ENCODE results near the gene FBH1.
"Not testable (repeated sequence)": the region's sequence is repeated elsewhere in the genome, so short reads cannot be mapped to it uniquely, and the experiment has no call there.

The FBH1 gene

DNA sequence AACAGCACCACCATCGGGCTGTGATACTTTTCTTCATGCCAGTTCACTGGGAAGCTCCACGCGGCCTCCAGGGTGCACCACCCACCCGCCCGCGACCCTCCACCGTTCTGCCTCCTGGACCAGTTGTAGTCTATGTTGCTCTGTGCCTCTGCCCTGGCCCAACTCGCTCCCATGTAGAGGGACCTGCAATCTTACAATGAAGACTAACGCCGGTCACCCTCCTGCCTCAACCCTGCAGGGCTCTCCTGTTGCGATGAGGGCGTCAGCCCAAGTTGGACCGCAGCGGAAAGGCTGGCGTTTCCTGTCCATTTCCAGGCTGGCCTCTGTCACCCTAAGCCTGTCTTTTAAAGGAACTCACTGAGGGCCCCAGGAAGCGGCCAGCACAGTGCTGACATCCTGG lies 52.4 kb downstream of the FBH1 start:
- no peak for DNase-seq

DNA sequence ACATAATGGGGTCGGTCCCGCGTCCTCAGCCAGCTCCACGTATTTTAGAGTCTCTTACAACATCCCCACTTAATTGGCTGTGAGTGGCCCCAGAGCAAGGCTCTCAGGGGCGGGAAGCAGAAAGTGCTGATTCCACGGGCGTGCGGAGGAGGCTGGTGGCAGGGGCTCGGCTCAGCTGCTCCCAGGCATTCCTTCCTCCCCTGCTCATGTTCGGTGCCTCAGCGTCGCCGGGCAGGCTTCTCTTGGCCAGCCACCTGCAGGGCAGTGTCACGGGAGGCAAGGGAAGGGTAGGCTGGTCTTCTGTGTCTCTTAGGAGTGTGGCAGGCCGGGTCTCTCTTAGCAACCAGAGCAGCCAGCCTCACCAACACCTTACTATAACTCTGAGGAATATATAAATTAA lies 53.5 kb downstream of the FBH1 start:
- no peak for DNase-seq

DNA sequence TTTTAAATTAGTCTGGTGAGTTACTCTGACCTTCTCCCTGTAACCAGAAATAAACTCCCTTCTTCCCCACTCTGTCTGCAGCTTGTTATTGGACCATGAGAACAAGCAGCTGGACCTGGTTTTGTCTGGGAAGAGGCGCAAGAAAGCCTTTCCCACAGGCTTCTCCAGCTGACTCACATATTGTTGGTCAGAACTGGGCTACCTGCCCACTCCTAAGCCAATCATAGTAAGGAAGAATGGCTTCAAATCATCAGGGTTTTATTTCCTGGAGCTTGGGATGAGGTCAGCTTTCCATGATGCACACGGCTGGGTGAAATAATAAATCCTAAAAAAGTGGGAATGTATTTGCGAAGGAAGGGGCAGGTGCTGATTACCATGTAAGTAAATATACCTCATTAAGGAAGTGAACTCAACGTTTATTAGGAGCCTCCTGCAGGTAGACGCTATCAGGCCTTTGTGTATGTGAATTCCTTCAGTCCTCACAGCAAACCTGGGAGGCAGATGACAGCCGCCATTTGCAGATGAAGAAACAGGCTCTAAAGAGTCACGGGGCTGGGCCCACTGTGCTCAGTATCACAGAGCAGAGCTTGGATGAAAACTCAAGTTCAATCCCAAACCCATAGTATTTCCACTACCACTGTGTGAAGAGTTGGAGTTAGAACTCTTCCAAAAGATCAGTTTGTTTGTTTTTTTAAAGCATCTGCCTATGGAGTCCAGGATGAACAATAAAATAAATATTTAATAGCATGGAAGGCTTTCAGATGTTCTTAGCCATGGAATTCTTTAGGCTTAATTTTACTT lies 54.5 kb downstream of the FBH1 start:
- no peak for DNase-seq

DNA sequence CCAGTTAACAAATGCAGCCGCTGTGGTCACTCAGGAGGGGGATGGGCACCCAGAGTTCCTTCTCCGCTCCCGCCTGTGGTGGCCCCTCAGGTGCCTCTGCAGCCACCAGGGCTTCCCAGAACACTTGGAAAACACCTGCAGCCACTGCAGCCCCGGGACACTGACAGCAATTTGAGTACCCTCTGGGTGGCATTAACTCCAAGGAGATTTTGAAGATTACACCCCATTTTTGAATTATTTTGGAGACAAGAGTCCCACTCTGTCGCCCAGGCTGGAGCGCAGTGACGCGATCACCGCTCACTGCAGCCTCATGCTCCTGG lies 55.1 kb downstream of the FBH1 start:
- DNase-seq = no peak

DNA sequence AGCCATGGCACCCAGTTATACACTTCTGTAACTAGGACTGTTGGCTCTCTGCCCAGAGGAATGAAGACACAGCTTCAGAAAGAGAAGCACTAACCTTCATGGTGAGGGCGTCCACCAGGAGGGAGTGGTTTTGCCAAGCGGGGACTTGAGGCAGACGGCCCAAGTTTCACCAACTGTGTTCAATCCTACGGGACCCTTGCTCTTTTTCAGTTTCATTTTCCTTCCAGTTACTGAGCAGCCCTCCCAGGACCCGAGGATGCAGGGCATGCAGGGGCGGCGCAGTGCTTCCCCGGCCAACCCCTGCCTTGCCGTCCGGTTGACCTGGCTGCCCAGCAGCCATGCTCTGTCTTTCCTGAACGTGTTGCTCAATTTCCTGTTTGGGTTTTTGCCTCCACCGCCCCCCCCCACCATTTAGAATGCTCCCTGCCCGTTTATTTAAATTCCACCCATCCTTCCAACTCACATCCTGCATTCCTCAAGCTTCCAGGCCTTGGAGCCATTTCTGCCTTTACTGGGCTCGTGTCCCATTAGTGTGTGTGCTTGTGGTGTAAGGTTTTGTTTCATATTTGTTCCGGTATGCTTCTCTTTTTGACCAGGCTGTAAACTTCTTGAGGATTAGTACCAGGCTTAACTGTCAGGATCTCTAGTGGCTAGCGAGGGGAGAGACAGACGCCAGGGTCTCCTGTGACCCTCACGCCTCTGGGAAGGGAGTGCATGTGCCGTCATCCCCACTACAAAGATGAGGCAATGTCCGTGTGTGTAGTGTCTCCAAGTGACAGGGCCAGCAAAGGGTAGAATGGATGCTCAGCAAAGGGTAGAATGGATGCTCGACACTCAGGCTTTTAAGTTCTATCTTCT lies 55.7 kb downstream of the FBH1 start:
- no peak for DNase-seq

DNA sequence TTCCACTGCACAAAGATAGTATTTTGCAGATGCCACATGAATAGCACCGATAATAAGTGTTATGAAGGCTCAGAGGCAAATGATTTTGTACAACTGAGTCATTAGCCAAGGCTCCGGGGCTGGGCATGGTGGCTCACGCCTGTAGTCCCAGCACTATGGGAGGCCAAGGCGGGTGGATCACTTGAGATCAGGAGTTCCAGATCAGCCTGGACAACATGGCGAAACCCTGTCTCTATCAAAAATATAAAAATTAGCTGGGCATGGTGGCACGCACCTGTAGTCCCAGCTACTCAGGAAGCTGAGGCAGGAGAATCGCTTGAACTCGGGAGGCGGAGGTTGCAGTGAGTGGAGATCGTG lies 56.4 kb downstream of the FBH1 start:
- not testable (repeated sequence) for DNase-seq

DNA sequence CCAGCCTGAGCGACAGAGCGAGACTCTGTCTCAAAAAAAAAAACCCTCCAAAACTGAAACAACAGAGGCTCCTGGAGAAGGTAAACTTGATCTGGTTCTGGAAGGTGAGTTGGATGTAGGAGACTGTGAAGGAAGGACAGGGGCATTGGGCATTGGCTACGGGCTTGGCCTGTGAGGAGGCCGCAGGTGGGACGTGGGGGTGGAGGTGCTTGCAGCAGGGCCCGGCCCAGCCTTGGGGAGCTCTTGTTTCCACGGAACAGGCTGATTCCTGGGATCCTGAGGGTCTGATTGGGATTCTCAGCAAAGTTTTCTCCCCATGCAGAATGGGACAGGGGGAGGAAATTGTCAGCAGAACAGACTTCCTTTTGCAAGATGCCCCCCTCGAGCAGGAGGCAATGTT lies 56.7 kb downstream of the FBH1 start:
- DNase-seq = no peak

DNA sequence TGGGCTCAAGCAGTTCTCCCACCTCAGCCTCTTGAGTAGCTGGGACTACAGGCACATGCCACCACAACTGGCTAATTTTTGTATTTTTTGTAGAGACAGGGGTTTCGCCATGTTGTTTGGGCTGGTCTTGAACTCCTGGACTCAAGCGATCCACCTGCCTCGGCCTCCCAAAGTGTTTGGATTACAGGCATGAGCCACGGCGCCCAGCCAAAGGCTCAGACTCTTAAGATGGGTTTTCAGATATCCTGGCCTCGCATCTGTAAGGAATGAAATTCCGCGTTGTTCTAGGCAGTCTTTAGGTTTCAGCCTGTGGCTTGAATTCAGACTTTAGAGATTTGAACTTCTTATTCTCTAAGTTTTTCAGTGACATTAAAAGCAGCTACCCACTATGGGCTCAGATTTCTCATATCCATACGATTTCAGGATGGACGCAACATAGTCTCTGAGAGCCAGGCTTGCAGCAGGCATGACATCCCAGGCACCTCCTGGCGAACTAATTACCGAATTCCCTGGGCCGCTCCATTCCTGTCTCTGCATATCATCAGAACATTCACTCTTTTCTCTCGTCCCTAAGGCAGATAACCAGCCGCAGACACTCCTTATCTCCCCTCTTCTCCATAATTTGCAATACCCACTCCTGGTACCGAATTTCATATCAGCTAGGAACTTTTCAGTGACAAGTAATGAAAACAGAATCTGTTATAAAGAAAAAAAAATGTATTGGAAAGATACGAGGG lies 57.6 kb downstream of the FBH1 start:
- DNase-seq = no peak

DNA sequence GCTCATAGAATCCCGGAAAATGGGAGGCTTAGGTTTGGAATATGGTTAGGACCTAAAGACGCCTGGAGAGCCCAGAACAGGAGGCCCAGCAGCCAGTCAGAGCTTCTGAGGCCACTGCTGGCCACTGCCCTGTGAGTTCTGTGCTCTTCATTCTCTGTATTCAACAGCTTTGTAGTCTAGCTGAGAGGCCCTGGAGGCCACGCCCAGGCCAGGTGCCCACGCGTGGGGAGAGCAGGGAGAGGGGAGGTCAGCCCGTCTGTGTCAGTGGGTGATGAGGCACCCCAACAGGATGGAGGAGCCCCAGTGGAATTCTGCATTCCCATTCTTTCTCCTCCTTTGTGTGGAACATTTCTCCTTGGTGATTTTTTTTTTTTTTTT lies 58.2 kb downstream of the FBH1 start:
- no peak for DNase-seq

DNA sequence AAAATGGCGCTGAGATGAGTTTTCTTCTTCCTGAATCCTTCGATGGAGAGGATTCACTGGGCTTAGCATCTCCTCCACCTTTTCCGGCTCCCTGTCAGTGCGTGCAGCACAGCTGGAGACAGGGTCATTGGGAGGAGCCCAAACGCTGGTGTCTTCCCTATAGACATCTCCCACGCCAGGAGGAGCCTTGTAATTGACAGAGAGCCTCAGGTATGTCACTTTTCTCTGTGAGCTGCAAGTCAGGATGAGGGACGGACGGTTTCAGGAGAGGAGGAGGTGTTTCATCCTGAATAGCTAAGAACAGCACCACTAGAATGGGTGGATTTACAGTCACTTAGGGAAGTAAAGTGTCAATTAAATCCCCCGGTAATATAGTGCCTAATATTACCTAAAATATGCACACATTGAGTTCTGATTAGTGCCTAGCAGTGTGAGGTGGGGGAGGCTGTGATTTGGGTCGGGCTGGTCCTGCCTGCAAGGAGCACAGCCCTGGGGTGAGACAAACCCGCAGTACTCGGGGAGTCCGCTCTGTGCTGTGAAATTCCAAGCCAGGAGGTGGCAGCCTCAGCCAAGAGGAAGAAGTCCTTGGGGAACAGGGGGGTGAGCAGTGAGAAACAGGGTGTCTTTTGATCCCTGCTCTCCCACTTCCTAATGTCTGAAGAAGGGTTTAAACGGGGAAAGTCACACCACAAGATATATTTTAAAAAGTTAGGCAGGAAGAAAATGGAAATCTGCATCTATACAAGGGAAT lies 59.1 kb downstream of the FBH1 start:
- DNase-seq = peak; percentile 8

DNA sequence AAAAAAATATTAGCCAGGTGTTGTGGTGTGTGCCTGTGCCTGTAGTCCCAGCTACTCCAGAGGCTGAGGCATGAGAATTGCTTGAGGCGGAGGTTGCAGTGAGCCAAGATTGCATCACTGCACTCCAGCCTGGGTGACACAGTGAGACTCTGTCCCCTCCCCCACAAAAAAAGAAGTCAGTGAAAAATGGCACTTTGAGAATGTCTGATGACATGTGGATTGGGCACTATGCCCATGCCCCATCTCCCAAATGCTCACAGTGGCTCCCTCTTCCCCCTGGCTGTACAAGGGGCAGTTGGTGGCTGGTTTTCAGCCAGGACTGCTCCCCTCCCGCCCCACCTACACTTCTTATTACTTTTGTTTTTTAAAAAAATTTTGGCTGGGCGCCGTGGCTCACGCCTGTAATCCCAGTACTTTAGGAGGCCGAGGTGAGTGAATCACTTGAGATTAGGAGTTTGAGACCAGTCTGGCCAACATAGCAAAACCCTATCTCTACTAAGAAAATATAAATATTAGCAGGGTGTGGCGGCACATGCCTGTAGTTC lies 61.2 kb downstream of the FBH1 start:
- DNase-seq = no peak

DNA sequence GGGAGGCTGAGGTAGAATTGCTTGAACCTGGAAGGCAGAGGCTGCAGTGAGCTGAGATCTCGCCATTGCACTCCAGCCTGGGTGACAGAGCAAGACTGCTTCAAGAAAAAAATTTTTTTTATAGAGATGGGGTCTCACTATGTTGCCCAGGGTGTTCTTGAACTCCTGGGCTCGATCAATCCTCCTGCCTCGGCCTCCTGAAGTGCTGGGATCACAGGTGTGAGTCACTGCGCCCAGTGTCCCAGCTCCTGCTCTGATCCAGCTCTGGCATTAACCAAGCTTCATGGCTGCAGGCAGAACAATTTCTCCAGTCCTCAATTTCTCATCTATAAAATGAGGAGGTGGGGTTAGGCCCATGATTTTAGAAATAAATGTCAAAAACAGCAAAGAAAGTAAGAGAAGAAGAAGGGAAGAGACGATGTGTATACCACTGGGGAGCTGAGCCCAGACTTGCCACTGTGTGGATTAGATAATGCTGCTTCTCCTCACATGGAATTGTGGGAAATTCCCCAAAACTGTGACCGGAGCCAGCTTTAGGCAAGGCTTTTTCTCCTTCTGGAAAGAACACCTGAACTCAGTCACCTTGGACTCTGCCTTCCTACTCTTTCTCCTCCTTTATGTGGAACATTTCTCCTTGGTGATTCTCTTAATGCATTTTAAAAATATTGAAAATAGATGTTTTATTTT lies 61.8 kb downstream of the FBH1 start:
- DNase-seq = no peak

DNA sequence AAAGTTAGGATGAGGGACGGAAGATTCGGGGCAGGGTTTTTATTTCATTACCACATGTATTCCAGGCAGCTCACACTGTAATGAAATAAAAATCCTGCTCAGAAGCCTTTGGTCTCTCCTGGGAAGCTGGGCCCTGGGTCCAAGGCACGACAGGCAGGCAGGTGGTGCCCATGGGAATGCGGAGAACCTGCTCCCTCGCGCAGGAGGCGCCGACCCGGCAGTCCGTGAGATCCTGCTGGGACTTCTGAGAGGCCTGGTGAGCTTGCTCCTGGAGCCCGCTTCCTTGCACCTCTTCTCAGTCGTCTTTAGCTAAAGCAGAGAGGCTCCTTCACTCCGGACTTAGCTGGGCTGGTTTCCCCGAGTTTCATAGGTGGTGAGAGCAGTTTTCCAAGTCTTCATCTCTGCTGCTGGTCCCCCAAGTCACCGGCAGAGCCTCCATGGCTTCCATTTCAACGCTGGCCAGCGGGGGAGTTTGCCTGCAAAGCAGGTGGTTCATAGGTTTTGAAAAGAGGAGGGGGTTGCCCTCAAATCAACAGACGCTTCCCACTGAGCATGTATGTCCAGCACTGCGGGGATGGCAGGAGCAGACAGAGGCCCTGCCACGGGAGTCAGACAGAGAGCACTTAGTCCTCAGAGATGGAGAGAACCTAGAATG lies 62.8 kb downstream of the FBH1 start:
- DNase-seq = no peak

DNA sequence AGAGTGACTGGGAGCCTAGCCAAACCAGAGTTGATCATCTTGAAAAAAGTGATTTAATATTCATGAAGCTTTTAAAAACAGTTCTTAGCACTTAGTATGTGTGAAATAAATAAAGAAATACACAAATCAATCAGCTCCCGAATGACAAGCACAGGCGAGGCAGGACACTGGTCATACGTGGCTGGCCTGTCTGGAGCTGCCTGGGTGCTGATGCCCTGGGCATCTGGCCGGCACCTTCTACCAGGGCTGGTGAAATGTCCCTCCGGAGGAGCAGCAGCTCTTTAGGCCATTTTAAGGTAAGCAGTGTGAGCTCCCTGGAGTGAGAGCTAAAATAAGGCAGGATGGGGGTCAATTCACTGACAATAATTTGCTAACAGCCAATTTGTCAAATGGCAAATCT lies 63.6 kb downstream of the FBH1 start:
- DNase-seq = no peak

DNA sequence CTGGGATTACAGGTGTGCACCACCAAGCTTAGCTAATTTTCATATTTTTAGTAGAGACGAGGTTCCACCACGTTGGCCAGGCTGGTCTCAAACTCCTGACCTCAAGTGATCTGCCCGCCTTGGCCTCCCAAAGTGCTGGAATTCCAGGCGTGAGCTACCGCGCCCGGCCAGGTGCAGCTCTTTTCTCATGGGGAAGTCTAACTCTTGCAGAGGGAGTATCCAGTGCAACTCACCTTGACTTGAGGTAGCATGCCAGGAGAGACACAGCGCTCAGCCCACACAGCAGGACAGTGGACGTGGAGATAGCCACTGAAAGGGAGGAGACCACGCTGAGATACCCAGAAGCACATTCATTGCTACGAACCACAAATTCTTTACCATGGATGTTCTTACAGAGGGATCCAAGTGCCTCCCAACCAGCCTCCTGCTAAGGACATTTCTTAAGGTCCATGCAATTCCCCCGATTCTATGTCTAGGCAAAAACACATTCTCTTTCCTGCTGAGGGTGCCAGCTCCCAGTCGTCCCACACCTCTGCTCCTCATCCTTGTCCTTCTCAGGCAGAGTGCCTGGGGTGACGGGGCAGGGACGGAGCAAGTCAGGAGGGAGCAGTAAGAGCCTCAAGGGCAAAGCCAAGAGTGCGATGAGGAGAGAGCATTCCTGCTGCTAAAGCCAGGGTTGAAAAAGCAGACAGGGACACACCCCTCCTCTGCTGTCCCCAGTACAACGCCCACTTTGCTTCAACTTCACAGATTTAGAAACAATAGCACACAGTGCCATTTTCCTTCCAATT lies 66.3 kb downstream of the FBH1 start:
- no peak for DNase-seq

DNA sequence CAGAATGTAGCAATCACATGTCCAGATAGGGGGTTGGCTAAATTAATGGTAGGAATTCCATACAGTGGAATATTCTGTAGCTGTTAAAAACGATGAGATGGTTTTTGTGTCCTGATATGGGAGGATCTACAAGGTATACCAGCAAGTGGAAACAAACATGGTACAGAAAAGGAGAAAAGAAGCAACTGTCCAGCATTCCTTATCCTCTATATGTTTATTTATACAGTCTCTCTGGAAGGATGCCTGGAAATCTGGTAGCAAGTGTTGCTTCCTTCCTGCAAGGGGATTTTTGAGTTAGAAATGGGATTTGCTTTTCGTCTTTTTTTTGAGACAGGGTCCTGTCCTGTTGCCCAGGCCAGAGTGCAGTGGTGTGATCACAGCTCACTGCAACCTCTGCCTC lies 68.0 kb downstream of the FBH1 start:
- no peak for DNase-seq

DNA sequence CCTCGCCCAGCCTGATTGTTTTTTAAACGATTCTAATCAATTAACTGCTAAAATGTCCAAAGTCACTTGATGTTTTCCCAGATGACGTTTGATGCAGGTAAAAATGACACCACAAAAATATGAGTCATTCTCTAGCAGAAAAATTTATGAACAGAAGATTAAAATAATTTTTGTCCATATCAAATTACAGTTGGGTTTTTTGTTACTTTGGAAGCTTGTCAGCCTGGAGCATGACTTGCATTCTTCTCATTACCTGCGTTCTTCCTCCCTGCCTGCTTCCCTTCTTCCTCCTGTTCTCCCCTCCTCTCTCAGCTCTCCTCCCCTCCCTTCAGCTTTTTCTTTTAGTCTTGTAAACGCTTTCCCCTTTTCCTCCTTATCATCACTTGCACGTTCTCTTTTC lies 68.6 kb downstream of the FBH1 start:
- no peak for DNase-seq

DNA sequence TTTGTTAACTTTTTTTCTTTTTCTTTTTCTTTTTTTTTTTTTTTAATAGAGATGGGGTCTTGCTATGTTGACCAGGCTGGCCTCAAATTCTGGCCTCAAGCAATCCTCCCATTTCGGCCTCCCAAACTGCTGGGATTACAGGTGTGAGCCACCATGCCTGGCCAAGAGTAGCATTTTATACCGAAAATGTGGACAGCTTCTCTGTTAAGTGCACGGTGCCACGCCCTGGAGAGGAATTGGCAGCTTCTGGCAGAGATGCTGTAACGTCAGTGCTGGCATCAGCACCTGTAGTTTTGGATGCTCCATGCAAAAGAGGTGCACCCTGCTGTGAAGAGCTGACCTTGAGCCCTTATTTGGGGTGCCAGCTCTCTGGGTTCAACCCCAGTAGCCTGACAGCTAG lies 69.1 kb downstream of the FBH1 start:
- no peak for DNase-seq

DNA sequence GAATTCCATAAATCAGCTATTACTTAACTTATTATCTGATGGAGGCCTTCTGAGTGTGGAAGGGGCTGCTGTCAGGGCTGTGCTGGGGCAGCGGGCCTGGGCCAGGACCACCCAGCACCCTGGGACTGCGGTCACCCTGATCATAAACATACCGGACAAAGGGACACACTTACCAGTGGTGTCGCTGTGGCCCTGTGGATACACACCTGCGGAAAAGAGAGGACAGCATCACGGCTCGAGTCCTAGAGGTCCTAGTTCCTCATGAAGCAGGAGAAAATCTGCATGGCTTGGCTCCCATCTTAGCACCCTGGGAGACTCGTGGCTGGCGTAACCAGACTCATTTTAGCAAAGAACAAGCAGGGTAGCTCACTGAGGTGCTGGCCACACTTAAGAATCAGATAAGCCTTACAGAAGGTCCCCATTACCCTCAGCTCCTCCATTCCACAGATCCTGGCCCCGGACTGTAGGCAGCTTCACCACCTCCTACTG lies 69.6 kb downstream of the FBH1 start:
- no peak for DNase-seq

DNA sequence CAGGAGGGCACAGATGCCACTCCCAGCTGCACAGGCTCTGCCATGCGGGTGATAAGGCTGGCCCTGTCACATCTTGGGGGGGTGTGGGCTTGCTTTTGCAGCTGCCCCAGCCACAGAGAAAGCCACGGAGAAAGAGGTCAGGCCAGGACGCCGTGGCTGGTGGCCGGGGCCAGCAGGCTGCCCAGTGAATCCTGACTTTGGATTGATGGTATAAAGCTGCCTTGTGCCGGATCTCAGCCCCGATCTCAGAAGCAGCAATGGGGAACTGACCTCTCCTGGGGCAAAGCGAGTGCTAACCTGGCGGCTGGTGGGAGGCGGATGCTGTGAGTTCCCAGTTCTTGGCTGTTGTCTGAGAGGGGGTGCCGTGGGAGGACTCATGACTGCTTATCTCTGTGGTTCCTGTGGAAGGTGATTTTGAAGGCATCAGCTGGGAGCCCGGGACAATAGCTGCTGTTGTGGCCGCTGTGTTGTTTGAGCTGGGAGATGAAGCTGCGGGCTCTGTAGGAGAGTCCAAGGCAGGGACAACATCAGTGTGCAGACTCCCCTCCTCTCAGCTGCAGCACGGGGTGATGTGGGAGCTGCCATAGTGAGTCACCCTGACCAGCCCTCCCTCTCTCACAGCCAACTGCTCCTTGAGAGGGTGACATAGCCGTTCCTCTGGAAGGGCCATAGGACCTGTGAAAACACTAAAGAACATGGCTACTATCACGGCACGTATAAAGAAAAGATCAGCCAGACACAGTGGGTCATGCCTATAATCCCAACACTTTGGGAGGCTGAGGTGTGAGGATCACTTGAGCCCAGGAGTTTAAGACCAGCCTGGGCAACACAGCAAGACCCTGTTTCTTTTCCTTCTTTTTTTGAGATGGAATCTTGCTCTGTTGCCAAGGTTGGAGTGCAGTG lies 70.3 kb downstream of the FBH1 start:
- DNase-seq = no peak

Measured in activated CD4-positive, alpha-beta T cell treated with anti-CD3 and anti-CD28 coated beads, Interleukin-2, amount 50 U/mL, for 1 hour (primary cell).